Mucosa of rectum (tissue), 2 donors: ENCODE data around the gene DEK.
"Not testable (repeated sequence)": the region's sequence is repeated elsewhere in the genome, so short reads cannot be mapped to it uniquely, and the experiment has no call there.

Source experiments
- H3K27ac ChIP-seq, 2 donors: one replicate each; pipeline ENCODE4 v1.7.0; 2013; ENCODE audit warnings: inconsistent platforms in 2 of 2, low read depth in 2 of 2, low read length in 2 of 2
- H3K27me3 ChIP-seq, 2 donors: one replicate each; pipeline ENCODE4 v1.7.0; 2013; ENCODE audit warnings: low read length in 2 of 2; ENCODE audit not compliant: control insufficient read depth in 2 of 2, insufficient read depth in 2 of 2
- H3K36me3 ChIP-seq, 2 donors: one replicate each; pipeline ENCODE4 v1.7.0; 2013; ENCODE audit warnings: low read length in 2 of 2; ENCODE audit not compliant: control insufficient read depth in 2 of 2, insufficient read depth in 2 of 2
- H3K4me1 ChIP-seq, 2 donors: one replicate each; pipeline ENCODE4 v1.7.0; 2013; ENCODE audit warnings: low read length in 2 of 2, mild to moderate bottlenecking in 1 of 2; ENCODE audit not compliant: control insufficient read depth in 2 of 2, insufficient read depth in 2 of 2
- H3K4me3 ChIP-seq, 2 donors: one replicate each; pipeline ENCODE4 v1.7.0; 2013; ENCODE audit warnings: low read length in 2 of 2
- H3K9ac ChIP-seq, 2 donors: one replicate each; pipeline ENCODE4 v1.7.0; 2013; ENCODE audit warnings: low read length in 2 of 2, low read depth in 1 of 2, mild to moderate bottlenecking in 1 of 2
- H3K9me3 ChIP-seq, 2 donors: one replicate each; pipeline ENCODE4 v1.7.0; 2013; ENCODE audit warnings: low read length in 2 of 2; ENCODE audit not compliant: control insufficient read depth in 2 of 2
- donor health status: healthy.
- donor health status: Normal muscosa, but diverticular disease.

DEK gene

GRCh38 chr6:18264219-18264922 lies at the start of gene DEK:
DEK (minus strand) TSS chr6:18264530; CDS start chr6:18263987, 543 bp downstream.
- peak within 1 kb of the TSS; percentile 88 for H3K9ac ChIP-seq
- H3K36me3 ChIP-seq, result peaks cover 0 to 3% of the 10 kb centered on the region in 2 donors
- peaks cover 0 to 3% of the 10 kb centered on the region in 2 donors for H3K4me1 ChIP-seq
- peak within 1 kb of the TSS; percentile 88 to 90 for H3K4me3 ChIP-seq
- peak within 1 kb of the TSS; percentile 93 to 98 for H3K27ac ChIP-seq
- H3K9me3 ChIP-seq, result no peaks in the 10 kb centered on the region
- H3K27me3 ChIP-seq, result no peaks in the 10 kb centered on the region

GRCh38 chr6:18312368-18312767 lies 48.0 kb upstream of the DEK start:
- H3K9ac ChIP-seq, result no peak overlapping the region
- no peaks in the 10 kb centered on the region for H3K4me1 ChIP-seq
- no peak overlapping the region for H3K4me3 ChIP-seq
- H3K9me3 ChIP-seq, result no peaks in the 10 kb centered on the region
- H3K27me3 ChIP-seq, result no peaks in the 10 kb centered on the region
- no peaks in the 10 kb centered on the region for H3K36me3 ChIP-seq
- no peak overlapping the region for H3K27ac ChIP-seq

- not testable (repeated sequence) for H3K27ac ChIP-seq, H3K9me3 ChIP-seq, H3K4me3 ChIP-seq, H3K4me1 ChIP-seq, H3K9ac ChIP-seq, H3K36me3 ChIP-seq, H3K27me3 ChIP-seq
Observed at GRCh38 chr6:18310010-18310409, 45.7 kb upstream of the DEK start.

- Histone ChIP-seq H3K36me3 (no peaks in the 10 kb centered on the region), H3K9ac (no peak overlapping the region), H3K4me3 (no peak overlapping the region), H3K4me1 (no peaks in the 10 kb centered on the region), H3K9me3 (no peaks in the 10 kb centered on the region), H3K27ac (no peak overlapping the region), H3K27me3 (no peaks in the 10 kb centered on the region)
Observed at GRCh38 chr6:18309046-18309445, 44.7 kb upstream of the DEK start.

- no peak overlapping the region for H3K4me3 ChIP-seq
- no peaks in the 10 kb centered on the region for H3K4me1 ChIP-seq
Observed at GRCh38 chr6:18308070-18308735, 43.9 kb upstream of the DEK start.

GRCh38 chr6:18306977-18307376 lies 42.6 kb upstream of the DEK start:
- no peaks in the 10 kb centered on the region for H3K27me3 ChIP-seq
- no peaks in the 10 kb centered on the region for H3K36me3 ChIP-seq
- H3K9ac ChIP-seq, result no peak overlapping the region

More at GRCh38 chr6:18308070-18308735, 43.9 kb upstream of the DEK start:
- Histone ChIP-seq H3K36me3 (no peaks in the 10 kb centered on the region), H3K9me3 (no peaks in the 10 kb centered on the region), H3K27me3 (no peaks in the 10 kb centered on the region), H3K27ac (no peak overlapping the region), H3K9ac (no peak overlapping the region)

GRCh38 chr6:18302561-18303439 lies 38.5 kb upstream of the DEK start:
- Histone ChIP-seq H3K9ac (no peak overlapping the region), H3K4me1 (no peaks in the 10 kb centered on the region), H3K27me3 (no peaks in the 10 kb centered on the region), H3K9me3 (no peaks in the 10 kb centered on the region), H3K27ac (no peak overlapping the region), H3K4me3 (no peak overlapping the region), H3K36me3 (no peaks in the 10 kb centered on the region)

More at GRCh38 chr6:18306977-18307376, 42.6 kb upstream of the DEK start:
- H3K9me3 ChIP-seq, result no peaks in the 10 kb centered on the region
- no peak overlapping the region for H3K4me3 ChIP-seq
- H3K4me1 ChIP-seq, result no peaks in the 10 kb centered on the region
- H3K27ac ChIP-seq, result no peak overlapping the region

- no peaks in the 10 kb centered on the region for H3K36me3 ChIP-seq
- H3K9ac ChIP-seq, result no peak overlapping the region
- peaks cover 0 to 4% of the 10 kb centered on the region in 2 donors for H3K4me1 ChIP-seq
- H3K9me3 ChIP-seq, result no peaks in the 10 kb centered on the region
- H3K27ac ChIP-seq, result peak overlapping the region in 1 of 2 donors; percentile 34
- H3K27me3 ChIP-seq, result no peaks in the 10 kb centered on the region
- peak overlapping the region in 1 of 2 donors; percentile 10 for H3K4me3 ChIP-seq
Observed at GRCh38 chr6:18293076-18293904, 29.0 kb upstream of the DEK start.

- H3K27me3 ChIP-seq, result no peaks in the 10 kb centered on the region
- no peaks in the 10 kb centered on the region for H3K9me3 ChIP-seq
- H3K27ac ChIP-seq, result no peak overlapping the region
- H3K4me3 ChIP-seq, result no peak overlapping the region
- no peaks in the 10 kb centered on the region for H3K36me3 ChIP-seq
- no peak overlapping the region for H3K9ac ChIP-seq
- peaks cover 0 to 4% of the 10 kb centered on the region in 2 donors for H3K4me1 ChIP-seq
Observed at GRCh38 chr6:18289283-18289682, 25.0 kb upstream of the DEK start.
